T47D (cell line): ENCODE results near the gene STIM1.
A peak's percentile ranks its signal among the peaks of the same experiment; 100 is the strongest.

Experiments used
- DNase-seq, 2 experiments: peaks; one replicate each; pipeline versions ENCODE4 v3.0.0 to v3.0.0-alpha.2; 2011 to 2012; ENCODE audit warnings: low read depth in 1 of 2, low spot score in 1 of 2
- JUND ChIP-seq: IDR thresholded peaks from 2 replicates; pipeline ENCODE4 v1.6.1; 2012; ENCODE audit warnings: low read depth
- in situ Hi-C: cut with HindIII; loops from 2 replicates; pipeline ENCODE4 v1.10.0; 2016; ENCODE audit warnings: low sequenced_read_pairs, low pct_unique_long_range_greater_than_20kb

STIM1 gene

GRCh38 chr11:3927129-3927796 is 71.8 kb downstream of the STIM1 start:
- TF ChIP-seq JUND, result no peak
- in situ Hi-C loops, result no loop called here
- no peak for DNase-seq

DNA sequence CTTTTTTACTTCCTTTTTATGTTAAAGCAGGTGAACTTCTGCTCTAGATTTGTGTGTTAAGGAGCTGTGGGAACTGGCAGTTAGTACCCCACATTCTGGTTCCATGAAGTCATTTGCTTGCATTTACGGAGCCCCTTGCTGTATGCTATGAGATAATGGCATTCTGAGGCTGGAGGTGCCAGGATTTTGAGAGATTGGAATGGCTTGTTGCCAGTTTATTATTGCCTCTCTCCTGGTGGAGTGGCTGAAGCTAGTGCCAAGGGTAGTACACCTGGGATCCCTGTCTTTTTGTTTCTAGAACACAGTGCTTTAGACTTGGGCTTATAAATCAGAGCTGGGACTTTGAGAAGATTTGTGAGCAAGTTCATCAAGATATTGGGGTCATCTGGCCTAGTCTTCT is 73.8 kb downstream of the STIM1 start:
- DNase-seq, result no peak
- no peak for TF ChIP-seq JUND
- in situ Hi-C loops, result no loop called here

DNA sequence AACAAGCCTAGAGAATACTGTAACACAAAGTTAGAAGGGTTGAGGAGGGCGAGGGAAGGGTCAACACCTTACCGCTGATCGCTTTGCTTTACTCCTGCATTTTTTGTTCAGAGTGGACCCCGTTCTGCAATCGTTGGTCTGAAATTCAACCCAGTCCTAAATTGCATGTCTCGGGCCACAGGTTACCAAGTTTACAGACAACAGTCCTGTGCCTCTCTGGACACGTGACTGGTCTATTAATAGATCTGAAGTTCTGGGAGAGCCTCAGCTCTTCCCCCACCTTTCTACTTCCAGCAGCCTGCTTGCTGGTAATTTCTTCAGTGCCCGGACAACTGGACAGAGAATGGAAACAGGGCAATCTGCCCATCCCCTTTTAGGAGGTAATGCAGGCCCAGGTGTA is 74.2 kb downstream of the STIM1 start:
- no peak for DNase-seq
- in situ Hi-C loops, result no loop called here
- no peak for TF ChIP-seq JUND

GRCh38 chr11:3932698-3933097 is 77.2 kb downstream of the STIM1 start:
- in situ Hi-C loops, result no loop called here
- DNase-seq, result no peak
- no peak for TF ChIP-seq JUND

- no peak for DNase-seq
- no peak for TF ChIP-seq JUND
- in situ Hi-C loops, result no loop called here
These were observed 77.7 kb downstream of the STIM1 start for GRCh38 chr11:3933165-3933628.

DNA sequence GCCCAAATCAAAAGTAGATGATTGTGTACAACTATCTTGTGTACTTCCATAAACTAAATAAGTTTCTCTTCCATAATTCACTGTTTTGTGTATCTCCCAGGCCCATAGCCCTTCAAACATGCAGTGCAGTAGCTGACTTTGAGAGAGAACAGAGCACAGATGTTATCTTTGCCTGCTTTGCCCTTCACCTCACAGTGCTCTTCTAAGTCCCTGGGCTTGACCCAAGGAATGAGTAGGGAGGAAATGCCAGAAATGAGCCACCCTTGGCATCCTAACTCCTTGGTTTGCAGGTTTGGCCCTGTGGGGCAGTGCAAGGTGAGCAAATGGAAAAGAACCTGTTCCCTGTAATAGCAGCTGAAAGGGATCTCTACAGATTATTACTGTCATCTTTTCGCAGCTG is 79.2 kb downstream of the STIM1 start:
- DNase-seq, result no peak
- no peak for TF ChIP-seq JUND
- in situ Hi-C loops, result no loop called here

GRCh38 chr11:3936517-3936916 is 81.1 kb downstream of the STIM1 start:
- in situ Hi-C loops, result no loop called here
- no peak for DNase-seq
- TF ChIP-seq JUND, result no peak

- no peak for TF ChIP-seq JUND
- in situ Hi-C loops, result no loop called here
- no peak for DNase-seq
These were observed 83.7 kb downstream of the STIM1 start for GRCh38 chr11:3939211-3939610.

DNA sequence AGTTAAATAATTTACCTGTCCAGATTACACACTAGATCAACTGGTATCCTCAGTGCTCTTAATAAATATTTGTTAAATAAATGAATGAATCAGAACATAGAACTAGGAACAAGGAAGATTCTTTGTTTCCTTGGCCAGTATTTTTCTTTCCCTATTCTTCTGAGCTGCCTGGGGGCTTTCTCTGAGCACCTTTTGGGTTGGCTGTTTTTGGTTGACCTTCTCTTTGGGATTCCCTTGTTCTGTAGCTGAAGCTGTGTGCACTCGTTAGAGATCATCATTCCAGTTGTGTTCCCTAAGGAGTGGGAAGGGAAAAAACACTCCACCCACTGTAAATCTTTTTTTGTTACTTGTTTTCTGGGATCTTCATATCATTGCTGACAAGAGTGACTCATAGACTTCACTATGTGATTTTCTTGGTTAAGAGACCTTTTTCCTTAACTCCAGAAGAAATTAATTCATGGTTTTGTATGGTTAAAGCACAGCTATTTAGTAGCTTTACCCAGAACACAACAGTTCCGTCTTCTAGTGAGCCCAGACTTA is 84.3 kb downstream of the STIM1 start:
- TF ChIP-seq JUND, result no peak
- in situ Hi-C loops, result no loop called here
- DNase-seq, result no peak

DNA sequence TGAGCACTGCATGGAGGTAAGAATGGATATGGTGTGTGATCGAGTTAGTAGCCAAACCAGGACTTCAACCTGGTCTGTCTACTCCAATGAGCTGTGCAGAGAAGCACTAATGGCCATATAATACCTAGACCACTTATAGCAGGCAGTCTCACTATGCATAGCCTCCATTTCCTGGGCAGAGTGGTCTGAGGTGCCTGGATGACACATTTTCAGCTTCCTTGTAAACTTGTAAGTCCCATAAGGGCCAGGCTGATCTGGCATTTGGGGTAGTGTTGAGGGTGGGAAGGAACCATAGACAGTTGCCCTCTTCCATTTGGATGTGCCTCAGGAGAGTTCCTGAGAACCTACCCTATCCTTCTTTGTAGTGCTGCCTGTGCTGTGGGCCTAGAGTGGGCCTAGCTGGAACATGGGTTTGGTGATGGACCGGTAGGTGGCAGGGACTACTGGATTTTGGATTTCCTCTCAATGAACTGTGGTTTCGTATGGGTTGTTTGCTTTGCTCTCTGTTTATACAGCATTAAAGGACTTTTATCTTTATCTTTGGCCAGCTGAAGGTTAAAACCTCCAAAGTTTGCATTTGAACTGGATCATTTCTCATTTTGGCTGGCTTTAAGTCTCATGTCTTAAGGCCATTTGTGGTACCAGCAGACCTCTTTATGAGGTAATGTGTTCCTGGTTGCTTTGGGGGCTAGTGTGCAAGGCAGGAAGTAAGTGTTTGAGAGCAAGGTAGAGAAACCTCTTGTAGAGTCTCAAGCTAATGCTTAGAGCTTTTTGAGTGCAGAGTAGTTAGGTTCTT is 86.9 kb downstream of the STIM1 start:
- in situ Hi-C loops, result no loop called here
- no peak for TF ChIP-seq JUND
- DNase-seq, result peak in 1 of 2 experiments; percentile 45

DNA sequence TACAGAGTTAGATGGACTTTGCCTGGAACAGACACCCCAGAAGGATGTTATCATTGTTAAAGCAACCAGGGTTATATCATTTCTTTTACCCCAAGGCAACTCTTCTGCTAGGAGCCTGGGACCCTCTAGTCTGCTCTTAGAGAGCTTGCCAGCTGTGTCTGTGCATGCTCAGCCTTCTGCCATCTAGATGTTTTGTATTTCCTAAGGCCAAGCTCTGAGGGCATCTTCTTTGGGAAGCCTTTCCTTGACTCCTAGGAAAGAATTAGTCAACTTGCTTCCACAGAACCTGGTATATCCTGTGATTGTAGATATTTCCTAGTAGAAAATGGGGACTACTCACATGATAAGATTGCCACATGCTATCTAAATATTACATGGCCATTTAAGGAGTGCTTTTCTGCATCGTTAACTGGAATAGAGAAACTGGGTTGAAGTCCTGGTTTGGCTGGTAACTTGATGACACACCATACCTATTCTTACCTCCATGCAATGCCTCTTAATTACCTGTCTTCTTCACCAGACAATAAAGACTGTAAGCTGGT is 87.6 kb downstream of the STIM1 start:
- no peak for TF ChIP-seq JUND
- DNase-seq, result no peak
- in situ Hi-C loops, result no loop called here

DNA sequence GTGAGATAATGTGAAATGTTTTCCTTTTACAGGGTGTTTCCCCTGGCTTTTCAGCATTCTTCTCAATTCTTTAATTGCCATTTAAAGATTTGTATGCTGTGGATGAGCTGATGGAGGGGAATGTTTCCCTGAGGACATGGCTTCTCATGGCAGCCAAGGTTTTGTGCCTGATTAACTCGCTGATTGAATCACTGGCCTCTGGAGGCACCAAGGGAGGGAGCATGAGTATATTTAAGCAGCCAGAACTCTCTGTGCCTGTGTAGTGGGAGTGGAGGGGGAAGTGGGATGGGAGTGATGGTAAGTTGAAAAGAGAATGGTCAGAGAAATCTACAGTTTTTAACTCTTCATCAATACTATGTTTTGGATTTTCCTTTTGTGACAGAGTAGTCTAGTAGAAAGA is 88.7 kb downstream of the STIM1 start:
- DNase-seq, result no peak
- TF ChIP-seq JUND, result no peak
- in situ Hi-C loops, result no loop called here

DNA sequence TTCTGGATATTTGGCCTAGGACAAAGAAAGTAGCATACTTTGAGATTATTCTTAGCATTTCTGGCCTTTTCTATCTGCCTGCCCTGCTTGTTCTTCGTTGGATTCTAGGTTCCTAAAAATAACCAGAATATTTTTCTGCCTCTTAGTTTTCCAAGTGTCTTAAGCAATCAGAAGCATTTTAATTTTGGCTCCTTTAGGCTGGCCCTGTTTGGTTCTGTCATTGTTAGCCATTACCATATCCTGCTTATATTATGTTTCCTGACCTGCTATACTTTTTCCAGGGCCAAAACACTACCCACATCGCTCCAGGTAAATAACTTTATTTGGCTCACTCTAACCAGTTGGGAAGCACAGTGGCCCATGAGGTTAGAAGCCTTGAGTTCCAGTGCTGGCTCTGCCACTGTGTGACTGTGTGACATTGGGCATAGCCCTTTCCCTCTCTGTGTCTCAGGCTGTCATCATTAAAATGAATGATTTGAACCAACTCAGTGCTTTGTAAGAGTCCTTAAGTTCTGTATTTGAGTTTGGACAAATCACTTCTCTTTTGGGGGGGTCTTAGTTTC is 91.1 kb downstream of the STIM1 start:
- in situ Hi-C loops, result no loop called here

More for the DNA sequence above, 91.1 kb downstream of the STIM1 start:
- DNase-seq, result no peak
- no peak for TF ChIP-seq JUND
